GM21390 (cell line): ENCODE measurements around the gene YTHDF1.
"Not testable (repeated sequence)": the region's sequence is repeated elsewhere in the genome, so short reads cannot be mapped to it uniquely, and the experiment has no call there.

ENCODE experiments used
- ATAC-seq: cut with Tn5 transposase; IDR thresholded peaks from one replicate; pipeline ENCODE4 v1.9.1; 2021; ENCODE audit not compliant: unreplicated experiment

Gene YTHDF1

DNA sequence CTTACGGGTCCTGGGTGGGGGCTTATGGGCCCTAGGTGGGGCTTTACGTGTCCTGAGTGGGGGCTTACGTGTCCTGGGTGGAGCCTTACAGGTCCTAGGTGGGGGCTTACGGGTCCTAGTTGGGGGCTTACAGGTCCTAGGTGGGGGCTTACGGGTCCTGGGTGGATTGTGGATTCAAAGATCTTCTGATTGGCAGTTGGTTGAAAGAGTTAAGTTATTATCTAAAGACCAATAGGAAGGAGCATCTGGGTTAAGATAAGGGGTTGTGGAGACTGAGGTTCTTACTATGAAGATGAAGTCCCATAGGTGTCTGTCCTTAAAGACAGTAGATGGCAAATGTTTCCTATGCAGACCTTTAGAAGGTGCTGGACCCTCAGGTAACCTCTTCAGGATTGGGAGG is 11.3 kb upstream of the YTHDF1 start:
- ATAC-seq, result no peak

DNA sequence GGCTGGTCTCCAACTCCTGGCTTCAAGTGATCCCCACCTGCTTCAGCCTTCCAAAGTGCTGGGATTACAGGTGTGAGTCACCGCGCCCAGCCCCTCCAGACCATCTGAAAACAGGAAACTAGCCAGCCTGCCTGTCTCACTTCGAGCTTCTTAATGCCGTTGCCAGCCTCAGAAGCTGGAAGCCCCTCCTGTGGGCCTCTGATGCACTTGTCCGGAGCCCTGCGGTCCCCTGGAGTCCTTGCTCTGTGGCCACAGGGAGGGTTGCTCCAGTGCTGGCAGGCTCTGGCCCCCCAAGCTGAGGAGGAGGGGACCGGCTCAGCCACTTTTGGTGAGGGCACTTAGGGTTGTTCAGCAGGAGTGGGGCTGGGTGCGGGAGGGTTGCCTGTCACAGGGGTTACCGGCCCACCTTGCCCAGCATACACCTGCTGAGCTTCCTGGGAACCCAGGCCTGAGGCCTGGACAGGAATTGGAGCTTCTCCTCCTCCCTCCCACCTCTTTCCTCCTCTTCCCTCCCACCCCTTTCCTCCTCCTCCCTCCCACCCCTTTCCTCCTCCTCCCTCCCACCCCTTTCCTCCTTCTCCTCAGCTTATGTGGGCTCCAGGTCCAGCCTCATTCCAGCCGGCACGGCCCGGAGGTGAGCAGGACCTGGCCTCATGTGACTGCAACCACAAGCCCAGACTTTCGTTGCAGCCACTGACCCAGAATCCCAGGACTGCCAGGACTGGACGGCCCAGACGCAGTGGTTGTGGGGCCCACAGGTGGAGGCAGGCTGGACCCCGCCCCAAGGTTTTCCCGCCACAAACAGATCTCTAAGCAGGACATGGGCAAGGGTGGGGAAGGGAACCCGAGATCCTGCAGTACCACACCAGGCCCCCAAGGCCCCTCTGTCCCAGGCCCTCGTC is 10.4 kb upstream of the YTHDF1 start:
- no peak for ATAC-seq

DNA sequence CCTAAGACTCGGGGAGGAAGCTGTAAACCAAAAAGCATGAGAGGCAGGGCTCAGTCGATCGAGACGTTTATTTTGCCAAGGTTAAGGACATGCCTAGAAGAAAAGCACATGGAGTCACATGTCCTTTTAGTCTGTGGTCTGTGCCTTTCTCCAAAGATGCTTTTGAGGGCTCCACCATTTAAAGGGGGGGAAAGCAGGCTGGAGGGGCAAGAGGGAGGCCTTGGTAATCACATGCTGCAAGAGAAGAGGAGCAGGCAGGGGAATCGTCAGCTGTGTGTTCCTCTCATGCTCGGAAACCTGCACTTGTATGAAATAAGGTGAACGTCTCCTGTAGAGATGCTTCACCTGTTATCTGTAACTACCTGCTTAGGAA is 9.1 kb upstream of the YTHDF1 start:
- no peak for ATAC-seq

DNA sequence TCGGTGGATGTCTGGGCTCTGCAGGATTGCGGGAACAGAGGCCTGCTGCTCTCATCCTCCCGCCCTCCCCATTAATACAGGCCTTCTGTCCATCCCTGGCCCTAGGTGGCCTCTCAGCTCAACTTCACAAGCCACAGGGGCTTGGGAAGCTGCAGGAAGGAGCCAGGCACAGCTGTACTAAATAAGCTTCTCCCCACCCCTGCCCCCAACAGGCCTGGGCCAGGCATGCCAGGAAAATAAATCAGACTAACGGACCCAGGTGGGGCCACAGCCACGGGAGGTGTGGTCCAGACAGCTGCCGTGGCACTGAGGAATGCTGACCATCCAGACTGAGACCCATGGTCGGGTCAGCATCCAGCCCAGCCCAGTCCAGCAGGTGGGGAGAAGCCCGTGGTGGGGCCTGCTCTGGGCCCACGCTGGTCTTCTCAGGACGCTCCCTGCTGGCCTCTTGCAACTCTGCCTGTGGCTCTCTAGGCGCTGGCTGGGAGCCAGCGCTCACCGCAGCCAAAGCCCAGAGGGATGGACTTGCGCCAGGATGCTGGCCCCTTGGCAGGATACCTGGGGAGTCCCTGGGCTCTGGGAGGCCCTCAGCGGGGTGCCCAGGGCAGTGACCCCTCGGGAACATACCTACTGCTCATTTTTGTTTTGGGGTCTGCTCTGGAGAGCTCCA is 8.6 kb upstream of the YTHDF1 start:
- ATAC-seq, result no peak

DNA sequence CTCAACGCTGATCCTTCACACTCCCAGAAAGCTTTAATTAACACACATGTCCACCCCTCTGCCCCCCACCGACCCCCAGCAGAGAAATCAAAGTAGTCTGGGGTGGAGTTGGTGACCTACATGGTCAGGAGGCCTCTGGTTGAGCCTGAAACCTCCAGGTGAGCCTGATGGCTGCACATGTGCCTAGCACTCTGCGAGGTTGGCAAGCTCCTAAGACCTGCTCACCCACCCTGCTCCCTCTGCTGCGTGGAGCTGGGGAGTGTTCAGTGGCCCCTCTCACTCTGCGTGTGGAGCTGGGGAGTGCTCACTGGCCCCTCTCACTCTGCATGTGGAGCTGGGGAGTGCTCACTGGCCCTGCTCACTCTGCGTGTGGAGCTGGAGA is 7.9 kb upstream of the YTHDF1 start:
- ATAC-seq, result no peak

DNA sequence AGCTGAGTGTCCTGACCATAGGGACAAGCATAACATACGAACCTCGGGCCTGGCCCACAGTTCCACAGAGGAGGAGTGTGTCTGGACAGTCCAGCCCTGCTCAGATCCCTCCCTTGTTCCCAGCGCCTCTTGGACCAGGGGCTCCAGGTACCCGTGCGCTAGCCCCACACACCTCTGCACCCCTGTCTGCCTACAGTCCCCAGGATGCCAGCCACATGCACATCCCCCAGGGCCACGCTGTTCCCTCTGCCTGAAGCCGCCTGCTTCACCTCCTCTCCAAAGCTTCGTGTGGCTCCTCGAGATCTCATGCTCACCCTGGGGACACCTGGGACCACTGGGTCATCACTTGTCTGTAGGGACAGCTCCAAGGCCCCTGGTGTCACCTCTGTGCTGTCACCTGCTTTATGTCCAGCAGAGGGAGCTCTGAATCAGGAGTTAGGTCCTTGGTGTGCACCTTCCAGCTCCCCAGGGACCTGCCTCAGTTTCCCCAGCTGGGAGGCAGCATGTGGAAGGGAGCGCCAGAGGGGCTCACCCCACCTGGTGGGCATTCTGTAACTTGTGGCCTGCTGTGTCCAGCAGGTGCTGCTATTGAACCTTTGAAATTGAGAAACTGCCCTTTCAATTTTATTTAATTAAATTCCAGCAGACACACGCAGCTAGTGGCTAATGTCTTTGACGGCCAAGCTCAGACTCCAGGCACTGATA is 7.3 kb upstream of the YTHDF1 start:
- no peak for ATAC-seq

DNA sequence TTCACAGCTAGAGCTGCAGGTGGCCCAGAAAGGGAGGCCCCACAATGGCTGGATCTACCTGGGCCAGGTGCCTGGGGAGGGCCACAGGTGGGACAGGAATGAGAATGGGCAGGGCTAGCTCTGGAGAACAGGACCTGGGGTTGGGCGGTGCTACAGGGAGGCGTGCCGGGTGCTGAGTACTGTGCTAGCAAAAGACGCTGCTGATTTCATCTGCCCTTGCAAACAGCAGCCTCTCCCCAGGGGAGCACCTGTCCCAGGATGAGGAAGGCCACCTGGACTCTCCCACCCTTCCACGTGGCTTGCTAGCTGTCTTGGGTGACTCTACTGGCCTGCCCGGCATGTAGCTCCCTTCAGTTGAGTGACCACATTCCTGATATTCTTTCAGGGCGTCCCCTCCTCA is 6.6 kb upstream of the YTHDF1 start:
- ATAC-seq, result no peak

DNA sequence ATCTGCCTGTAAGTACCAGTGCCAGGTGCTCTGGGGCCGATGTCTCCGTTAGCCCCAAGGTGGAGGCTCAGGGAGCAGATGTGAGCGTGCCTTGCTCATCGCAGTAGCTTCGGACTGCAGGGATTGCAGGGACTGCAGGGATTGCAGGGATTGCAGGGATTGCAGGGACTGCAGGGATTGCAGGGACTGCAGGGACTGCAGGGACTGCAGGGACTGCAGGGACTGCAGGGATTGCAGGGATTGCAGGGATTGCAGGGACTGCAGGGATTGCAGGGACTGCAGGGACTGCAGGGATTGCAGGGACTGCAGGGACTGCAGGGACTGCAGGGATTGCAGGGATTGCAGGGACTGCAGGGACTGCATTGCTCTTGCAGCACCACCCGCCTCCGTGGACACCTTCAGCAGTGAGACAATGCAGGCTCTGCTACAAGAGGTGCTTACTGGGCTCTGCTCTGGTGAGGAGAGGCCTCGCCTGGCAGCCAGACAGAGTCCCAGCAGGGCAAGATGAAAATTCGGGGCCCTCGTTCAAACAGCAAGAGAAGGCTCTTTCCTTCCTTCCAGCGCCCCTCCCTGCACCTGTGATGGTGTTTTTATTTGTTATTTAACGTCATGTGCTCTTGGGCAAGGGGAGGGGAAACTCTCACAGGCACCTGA is 5.6 kb upstream of the YTHDF1 start:
- not testable (repeated sequence) for ATAC-seq

DNA sequence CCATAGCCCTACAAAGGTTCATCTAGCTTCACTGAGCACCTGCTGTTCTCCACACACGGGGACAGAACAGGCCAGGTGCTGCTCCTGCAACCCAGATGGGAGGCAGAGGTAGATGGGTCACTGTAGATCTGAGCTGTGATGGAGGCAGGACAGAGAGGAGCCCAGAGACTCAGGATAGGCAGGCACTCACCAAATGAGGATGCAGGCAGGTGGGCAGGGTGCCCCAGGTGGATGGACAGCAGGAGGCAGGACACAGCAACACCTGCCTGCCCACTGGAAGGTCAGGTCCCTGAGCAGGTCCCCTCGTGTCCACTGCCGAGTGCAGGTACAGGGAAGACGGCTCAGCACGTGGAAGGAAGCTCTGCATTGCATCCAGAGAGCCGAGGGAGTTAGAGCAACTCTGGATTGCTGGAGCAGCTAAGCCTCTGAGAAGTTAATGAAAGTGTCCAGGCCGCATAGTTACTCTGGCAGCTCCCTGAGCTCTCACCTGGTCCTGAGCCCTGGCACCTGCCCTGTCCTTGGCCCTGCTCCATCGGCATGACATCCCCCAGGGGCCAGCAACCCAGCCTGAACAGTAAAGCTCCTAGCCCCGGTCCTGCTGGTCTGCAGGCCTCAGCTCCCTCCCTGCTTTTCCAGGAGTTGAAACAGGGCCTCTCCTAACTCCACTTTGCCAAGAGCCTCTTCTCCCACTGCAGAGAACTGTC is 4.9 kb upstream of the YTHDF1 start:
- no peak for ATAC-seq

DNA sequence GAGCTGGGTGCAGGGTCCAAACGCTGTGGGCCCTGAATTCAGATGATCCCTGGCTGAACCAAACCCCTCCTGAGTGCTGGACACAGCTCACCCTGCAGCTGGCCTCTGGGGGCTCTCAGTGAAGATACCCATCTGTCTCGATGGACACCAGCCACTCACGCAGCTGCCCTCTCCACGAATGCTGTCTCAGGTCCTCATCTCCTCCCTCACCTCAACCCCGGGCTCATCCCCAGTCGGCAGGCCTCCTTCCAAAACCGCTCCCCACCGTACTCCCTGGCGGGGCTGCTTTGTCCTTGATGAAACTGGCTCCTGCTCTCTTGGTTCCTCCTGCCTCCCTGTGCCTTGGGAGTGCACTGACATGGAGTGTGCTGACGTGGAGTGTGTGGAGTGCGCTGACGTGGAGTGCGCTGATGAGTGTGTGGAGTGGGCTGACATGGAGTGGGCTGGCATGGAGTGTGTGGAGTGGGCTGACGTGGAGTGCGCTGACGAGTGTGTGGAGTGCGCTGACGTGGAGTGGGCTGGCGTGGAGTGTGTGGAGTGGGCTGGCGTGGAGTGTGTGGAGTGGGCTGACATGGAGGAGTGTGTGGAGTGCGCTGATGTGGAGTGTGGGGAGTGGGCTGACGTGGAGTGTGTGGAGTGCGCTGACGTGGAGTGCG is 4.1 kb upstream of the YTHDF1 start:
- no peak for ATAC-seq

DNA sequence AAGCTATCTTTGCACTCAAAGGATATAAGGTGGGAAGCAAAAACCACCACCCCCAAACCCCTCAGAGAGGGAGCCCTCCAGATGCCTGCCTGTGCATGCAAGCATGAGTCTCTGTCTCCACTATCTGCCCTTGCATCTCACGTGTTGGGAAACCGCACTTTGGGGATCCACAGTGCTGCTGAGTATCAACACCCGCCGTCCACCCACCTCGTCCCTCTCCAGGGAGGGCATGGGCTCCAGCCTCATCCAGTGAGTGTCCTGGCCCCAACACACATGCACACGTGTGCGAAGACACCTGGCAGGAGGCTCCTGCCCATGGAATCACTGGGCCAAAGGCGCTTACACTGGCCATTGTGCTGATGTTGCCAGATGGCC is 3.5 kb upstream of the YTHDF1 start:
- ATAC-seq, result no peak

DNA sequence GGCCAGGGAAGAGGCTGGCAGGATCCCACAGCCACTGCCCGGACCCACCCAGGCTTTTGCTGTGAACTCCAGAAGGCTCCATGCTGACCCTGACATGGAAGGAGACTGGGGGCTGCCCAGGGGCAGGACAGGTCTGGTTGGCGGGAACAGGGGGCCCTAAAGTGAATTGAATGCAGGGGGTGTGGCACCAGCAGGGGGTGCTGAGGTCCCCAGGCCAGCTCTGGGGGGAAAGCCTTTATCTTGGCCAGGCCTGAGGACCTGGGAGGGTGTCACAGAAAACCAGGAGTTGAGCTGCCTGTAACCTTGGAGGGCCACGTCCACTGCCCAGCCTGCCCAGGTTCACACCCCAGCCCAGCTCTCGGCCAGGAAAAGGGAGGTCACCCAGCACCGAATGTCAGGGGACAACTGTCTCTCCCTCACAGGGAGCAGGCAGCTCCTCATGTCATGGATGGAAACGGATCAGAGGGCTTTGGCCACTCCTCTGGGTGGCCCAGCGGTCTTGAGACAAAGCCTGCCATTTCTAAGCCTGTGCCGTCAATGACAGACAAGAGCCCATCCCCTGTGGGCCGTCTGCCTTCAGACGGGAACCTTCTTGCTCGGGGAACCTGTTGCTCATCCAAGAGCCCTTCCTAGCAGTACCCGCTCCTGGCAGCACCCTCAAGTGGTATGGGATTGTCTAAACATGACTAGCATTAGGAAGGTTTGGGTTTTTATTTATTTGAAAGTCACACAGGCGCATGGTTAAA is 2.9 kb upstream of the YTHDF1 start:
- ATAC-seq, result no peak

DNA sequence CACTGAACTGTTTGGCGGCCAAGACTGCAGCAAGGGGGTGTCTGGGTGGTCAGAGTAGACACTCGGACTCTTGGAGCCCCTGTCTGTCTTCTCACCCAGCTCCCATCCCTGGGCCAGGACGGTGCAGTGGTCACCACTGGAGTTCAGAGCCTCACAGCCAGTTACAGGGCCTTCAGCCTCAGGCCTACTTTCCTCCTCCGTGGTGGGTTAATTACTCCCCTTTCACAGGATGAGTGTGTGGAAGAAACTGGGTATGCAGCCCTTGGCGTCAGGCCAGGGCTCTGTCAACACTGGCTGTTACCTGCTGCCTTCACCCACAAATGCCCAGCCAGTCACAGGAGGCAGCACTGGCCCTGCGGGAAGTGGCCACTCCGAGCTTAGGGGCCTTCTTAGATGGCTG is 1.8 kb upstream of the YTHDF1 start:
- no peak for ATAC-seq

DNA sequence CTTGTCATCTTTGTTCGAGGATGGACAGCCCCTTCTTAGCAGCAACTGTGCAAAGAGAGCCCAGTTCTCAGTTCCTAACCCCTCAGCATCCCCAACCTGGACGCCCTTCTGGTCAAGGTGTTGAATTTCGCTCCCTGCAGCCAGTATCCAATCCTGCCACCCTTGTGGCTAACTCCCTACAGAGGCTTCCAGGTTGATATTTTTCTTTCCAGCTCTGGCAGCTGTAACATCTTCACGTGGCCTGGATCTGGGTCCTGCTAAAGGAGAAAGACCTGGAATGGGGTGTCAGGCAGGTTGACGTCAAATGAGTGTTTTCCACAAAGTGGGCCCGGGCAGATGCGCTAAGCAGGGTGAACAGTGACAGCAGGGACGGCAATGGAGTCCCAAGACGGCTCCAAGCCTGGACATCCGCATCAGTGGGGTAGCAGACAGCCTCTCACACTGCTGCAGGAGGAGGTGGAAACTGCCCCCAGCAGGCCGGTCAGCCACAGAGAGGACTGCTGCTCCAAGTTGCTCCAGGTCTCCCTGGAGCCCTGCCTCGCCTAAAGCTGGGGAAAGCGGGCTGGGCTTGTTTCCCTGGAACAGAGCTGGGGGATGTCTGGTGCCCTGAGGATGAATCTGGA is 1.0 kb upstream of the YTHDF1 start:
- no peak for ATAC-seq

DNA sequence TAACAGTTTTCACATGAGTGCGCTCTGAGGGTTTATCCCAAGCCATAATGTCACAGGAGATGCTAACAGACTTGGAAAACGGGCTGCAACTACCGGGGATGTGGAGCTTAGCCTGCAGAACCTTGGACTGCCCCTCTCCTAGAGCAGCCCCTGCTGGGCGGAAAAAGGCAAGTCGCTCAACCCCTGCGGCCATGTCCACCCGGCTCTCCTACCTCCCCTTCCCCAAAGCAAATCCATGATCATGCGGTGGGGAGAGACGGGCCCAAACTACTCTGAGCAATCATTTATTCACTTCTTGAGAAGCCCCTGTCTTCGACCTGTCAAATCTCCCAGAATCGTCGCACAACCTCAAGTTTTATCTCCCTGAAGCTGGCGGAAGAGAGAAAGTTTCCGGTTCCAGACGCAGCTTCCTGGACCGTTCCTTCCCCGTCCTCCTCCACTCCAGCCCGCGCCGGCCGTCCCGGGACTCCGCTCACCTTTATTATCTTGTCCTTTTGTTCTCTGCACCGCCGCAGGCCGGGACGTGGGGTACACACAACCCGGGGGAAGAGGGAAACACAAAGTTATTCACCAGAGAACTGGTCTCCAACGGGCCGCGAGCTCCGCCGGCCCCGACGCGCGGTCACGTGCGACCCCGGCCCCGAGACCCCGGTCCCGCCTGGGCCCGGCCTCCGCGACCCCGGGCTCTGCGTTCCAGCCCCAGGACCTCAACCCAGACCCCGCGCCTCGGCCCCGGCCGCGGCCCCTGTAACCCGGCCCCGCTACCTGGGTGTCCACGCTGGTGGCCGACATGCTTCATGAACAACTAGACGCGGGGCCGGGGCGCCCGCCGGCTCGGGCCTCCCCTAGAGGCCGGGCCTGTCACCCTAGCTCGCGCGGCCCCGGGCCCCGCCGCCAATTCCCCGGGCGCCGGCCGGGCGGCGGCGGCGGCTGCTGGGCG is 560 bp downstream of the YTHDF1 start:
- peak; percentile 12 for ATAC-seq

DNA sequence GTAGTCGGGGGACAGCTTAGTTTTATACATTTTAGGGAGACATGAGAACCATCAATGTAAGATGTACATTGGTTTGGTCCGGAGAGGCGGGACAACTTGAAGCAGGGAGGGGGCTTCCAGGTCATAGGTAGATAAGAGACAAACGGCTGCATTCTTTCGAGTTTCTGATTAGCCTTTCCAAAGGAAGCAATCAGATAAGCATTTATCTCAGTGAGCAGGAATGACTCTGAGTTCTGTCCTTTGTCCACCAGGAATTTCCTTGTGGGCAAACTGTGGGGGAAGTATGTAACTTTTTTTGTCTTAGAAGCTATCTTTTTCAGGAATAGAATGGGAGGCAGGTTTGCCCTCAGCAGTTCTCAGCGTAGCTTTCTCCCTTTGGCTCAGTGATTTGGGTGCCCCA is 1.4 kb downstream of the YTHDF1 start:
- ATAC-seq, result no peak

DNA sequence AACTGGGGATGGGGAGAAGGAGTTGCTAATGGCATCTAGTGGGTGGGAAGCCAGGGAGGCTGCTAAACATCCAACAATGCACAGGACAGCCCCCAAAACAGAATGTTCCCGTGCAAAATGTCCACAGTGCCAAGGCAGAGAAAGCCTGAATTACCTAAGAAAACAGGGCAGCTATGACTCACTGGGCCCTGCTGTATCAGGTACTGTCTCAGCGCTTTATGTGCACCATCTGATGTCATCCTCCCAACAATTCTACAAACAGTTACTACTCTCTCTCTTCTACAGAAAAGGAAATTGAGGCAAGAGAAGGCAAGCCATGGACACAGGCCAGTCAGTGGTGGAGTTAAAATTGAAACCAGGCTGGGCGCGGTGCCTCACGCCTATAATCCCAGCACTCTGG is 3.1 kb downstream of the YTHDF1 start:
- no peak for ATAC-seq

DNA sequence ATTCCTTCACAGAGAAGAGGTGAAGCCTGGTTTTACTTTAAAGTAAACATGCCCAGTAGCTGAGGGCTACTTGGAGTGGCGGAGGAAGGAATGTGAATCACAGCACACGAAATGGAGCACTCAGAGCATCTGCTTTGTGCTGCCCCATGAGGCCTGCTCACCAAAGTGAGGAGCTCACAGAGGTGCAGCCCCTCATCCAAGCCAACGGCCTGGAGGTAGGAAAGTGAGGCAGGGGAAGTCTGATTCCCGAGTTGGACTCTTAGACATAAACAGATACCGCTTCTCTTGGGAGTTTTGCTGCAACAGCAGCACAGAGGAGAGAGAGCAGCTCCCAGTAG is 3.6 kb downstream of the YTHDF1 start:
- ATAC-seq, result no peak
